Measurements from ENCODE around the gene AKAP13.

GRCh38 chr15:85723960-85724945, 343.9 kb downstream of the AKAP13 start:
- TF ChIP-seq CTCF (IDR thresholded peaks at IDR 0.05) (no peak), EZH2 (IDR thresholded peaks at IDR 0.05; ENCODE audit: borderline replicate concordance, insufficient read depth, low read depth, low read length, poor library complexity, severe bottlenecking) (no peak)

Measured in B cell (primary cell).